Stimulated activated CD4-positive, alpha-beta T cell treated with anti-CD3 and anti-CD28 coated beads, Interleukin-2, amount 100 ng/mL, for 4 hours (primary cell): Measurements from ENCODE around the gene ANKRD17.
"Not testable (repeated sequence)": the region's sequence is repeated elsewhere in the genome, so short reads cannot be mapped to it uniquely, and the experiment has no call there.

Source experiments
- DNase-seq: peaks from one replicate; pipeline ENCODE4 v3.0.0-alpha.2; 2020; ENCODE audit warnings: low read depth

ANKRD17 gene

DNA sequence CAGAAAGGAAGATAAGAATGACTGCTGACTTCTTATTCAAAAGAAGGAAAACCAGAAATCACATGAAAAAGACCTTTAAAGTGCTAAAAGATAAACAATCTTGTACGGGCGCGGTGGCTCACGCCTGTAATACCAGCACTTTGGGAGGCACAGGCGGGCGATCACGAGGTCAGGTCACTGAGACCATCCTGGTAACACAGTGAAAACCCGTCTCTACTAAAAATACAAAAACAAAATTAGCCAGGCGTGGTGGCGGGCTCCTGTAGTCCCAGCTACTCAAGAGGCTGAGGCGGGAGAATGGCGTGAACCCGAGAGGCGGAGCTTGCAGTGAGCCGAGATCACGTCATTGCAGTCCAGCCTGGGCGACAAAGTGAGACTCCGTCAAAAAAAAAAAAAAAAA, 54.6 kb downstream of the ANKRD17 start:
- not testable (repeated sequence) for DNase-seq

DNA sequence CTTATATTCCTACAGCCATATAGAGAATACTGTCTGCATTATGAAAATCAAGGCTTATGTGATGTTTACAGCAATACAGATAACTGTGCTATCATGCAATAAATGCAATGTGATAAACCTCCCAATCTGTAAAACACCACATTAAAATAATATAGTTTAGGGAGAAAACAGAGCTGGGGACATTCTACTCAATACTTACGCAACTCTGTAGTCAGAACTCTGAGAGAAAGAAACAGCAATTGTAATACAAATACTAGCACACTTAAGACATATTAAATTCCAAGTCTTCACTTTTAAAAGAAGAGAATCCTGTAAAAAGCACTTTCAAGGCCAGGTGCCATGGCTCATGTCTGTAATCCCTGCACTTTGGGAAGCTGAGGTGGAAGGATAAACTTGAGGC, 61.4 kb downstream of the ANKRD17 start:
- no peak for DNase-seq

DNA sequence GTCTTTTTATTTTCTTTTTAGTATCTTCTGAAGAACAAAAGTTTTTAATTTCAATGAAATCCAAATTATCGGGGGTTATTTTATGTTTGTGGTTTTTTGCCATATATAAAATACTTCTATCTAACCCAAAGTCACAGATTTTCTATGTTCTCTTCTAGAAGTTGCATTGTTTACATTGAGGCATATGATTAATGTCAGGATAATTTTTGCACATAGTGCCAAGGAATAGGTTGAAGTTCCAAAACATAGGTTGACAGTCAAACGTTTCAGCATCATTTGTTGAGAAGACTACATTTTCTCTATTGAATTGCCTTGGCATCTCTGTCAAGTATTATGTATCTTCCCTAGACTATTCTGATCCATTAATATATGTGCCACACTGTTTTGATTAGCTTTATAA, 64.5 kb downstream of the ANKRD17 start:
- DNase-seq, result no peak

DNA sequence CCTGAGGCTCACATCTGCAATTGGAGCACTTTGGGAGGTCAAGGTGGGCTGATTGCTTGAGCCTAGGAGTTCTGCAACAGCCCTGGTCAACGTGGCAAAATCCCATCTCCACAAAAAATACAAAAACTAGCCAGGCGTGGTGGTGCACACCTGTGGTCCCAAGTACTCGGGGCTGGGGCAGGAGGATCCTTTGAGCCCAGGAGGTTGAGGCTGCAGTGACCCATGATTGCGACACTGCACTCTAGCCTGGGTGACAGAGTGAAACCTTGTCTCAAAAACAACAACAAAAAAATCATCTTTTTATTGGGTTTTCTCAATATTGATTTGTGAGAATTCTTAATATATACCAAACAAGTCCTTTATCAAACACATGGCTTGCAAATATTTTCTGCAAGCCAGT, 64.9 kb downstream of the ANKRD17 start:
- no peak for DNase-seq

DNA sequence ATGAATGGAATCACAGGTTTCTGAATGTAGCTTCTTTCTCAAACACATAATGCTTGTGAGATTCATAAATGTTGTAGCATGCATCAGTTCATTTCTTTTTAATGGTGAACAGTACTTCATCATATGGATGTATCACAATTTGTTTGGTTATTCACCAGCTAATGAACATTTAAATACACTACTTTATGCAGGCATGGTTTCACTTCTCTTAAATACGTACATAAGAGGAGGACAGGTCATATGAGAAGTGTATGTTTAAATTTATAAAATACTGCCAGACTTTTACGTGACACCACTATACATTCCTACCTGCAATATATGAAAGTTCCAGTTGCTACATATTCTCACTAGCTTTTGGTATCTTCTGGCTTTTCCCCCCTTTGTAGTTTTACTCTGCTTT, 65.4 kb downstream of the ANKRD17 start:
- DNase-seq, result no peak

DNA sequence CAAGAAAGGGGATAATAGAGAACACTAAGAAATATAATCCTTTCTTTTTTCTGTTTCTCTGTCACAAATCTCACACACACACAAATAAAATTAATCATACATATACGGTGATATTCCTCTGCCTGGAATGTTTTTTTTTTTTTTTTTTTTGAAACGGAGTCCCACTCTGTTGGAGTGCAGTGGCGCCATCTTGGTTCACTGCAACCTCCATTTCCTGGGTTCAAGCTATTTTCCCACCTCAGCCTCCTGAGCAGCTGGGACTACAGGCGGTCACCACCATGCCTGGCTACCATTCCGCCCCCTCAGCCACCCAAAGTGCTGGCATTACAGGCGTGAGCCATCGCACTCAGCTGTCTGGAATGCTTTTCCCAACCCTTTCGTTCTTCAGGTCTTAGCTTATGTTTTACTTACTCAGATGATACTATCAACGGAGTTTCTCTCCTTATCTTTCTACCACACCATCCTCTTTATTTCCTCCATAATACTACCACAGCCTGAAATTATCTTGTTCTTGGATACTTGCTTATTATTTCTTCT, 69.3 kb downstream of the ANKRD17 start:
- no peak for DNase-seq

DNA sequence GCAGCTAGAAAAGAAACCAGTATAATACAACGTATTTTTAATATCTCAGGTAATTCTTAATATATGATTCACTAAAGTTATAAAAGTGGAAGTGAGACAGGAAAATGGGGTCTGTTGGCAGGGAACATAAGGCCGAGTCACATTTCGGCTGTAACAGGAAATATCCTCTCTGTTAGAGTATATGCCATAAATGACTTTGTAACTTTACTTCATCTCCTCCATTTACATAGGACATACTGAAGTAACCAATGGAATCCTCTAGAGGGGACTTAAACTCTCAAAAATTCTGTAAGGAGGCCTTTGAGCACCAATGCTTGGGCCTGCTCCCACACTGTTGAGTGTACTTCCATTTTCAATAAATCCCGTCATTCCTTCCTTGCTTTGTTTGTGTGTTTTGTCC, 71.3 kb downstream of the ANKRD17 start:
- DNase-seq, result no peak

DNA sequence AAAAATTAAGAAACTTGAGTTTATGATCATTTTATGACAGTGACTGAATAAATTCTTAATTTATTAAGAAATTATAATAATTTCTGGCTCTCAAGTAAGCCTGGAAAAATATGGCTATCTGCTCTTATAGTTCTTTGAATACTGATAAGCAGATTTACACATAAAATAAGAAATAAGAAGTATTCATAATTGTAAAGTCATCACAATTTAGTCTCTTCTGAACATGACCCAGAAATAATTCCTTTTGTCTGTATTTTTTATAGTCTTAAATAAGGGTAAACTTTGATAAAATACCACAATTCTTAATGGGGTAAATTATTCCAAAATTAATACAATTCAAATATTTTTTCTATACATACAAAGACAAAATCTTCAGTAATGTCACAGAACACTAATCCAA, 72.7 kb downstream of the ANKRD17 start:
- no peak for DNase-seq

DNA sequence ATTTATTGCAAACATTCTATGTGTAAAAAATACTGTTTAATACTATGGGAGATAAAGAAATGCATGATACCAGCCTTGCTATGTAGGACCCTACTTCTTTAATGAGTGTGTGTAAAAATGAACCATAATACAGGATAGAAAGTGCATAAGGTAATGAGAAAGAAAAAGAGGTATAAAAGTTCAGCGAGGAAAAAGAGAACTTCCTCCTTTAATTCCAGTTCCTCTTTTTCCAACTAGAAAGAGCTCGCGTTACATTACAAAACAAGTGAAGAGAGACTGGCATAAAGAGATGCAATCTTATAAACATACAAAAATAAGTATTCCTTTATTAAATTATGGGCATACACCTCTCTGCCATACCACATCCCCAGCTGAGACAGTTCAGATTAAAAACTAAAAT, 77.4 kb downstream of the ANKRD17 start:
- DNase-seq, result no peak

DNA sequence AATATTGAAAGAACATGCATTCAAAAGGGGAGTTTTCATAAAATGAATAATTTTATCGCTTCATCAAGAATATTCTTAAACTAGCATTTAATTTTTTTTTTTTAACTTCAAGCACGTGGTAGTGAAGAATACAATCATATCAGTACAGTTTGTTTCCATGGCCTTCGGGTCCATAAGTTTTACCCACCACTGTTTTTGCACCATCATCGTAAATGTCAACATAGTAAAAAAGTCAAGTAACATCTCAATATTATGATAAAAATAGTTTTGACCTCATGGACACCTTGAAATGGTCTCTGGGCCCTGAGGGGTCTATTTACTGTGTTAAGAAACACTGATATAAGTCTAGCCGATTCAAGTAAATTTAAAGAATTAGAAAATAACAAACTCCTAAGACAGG, 80.2 kb downstream of the ANKRD17 start:
- DNase-seq, result no peak

DNA sequence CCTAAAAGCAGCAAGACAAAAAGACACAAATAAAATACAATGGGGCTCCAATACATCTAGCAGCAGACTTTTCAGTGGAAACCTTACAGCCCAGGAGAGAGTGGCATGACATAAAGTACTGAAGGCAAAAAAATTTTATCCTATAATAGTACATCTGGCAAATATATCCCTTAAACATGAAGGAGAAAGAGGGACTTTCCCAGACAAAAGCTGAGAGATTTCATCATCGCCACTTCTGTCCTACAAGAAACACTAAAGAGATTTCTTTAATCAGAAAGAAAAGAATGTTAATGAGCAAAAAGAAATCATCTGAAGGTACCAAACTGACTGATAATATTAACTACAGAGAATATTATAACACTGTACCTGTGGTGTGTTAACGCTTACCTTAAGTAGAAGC, 86.4 kb downstream of the ANKRD17 start:
- no peak for DNase-seq

DNA sequence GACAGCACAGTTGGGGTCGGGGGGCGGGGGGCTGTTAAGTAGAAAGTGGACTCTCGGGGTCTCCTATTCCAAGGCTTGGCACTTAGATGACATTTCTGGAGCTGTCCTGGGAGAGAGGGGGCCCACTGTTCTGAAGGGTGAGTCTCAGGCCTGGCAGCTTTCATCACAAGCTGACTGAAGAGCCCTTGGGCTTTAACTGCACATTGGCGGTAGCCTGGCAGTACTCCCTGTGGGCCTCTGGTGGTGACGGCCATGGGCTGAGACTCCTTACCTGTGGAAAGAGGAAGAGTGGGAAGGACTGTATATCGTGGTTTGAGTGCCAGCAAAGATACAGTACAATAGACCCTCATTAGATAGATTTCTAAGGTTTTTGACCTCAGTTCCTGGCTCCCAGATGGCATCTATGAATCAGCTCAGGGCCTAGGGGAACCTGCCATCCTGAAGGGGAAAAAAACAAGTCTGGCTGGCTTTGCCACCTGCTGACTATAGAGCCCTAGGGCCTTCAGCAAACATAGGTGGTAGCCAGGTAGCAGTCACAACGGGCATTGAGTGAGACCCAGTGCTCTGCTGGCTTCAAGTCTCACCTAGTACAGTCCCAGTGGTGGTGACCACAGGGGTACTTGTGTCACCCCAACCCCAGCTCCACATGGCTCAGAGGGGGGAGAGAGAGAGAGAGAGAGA, 87.9 kb downstream of the ANKRD17 start:
- no peak for DNase-seq

DNA sequence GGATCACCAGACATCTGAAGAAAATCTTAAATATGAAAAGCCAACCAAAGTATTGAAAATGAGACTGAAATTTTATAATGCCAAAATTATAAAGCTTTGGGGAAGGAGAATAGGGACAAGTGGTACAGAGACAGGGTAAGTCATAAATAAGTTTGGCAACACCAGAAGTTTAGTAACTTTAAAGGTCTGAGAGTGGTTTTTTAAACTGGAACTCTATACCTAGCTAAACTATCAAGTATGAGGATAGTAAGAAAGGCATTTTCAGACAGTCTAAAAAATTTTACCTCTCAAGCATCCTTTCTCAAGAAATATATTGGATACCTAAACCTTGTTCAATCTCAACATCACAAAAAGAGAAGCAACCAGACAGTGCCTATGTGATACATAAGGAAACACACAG, 92.4 kb downstream of the ANKRD17 start:
- no peak for DNase-seq

DNA sequence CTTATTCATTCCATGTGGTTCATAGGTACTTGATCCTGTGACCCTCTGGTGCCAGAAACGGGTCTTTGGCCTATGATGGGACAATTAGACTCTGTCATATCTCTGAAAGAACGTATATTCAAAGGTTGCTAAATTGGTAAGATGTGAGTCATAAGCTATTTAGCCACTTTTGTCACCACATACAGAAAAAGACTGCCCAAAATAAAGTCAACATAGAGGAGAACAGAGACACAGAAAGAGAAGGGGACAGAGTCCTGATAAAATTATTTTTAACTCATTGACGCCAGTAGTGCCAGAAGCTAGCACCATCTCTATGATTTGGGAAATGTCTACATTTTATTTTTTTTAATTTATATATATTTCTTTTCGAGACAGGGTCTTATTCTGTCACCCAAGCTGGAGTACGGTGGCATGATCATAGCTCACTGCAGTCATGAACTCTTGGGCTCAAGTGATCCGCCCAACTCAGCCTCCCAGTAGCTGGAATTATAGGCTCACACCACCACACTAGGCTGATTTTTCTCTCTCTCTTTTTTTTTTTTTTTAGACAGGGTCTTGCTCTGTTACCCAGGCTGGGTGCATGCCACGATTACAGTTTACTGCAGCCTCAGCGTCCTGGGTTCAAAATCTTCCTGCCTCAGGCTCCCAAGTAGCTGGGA, 96.9 kb downstream of the ANKRD17 start:
- DNase-seq, result no peak

DNA sequence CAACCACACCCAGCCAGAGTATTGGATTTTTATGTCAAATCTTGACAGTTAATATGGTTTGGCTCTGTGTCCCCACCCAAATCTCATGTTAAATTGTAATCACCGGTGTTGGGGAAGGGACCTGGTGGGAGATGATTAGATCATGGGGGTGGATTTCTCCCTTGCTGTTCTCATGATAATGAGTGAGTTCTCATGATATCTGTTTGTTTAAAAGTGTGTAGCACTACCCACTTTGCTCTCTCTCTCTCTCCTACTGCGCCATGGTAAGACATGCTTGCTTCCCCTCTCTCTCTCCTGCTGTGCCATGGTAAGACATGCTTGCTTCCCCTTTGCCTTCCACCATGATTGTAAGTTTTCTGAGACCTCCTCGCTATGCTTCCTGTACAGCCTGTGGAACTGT, 102.2 kb downstream of the ANKRD17 start:
- DNase-seq, result no peak

DNA sequence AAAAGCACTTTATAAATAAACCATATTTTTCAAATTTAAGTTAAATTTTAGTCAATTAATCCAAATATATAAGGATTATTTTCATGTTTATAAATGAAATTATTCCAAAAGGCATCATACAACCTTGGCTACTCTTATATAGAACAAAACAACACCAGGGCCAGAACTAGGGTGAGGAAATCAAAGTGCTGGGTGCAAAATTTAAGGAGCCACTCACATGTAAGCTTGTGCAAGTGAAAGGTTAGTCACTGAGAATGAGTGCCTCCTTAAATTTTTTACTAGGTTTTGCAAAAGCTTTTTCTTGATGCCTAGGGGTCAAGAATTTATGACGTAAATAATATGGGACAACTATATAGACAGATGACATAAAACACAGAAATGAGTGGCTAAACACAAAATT, 105.7 kb downstream of the ANKRD17 start:
- DNase-seq, result no peak

DNA sequence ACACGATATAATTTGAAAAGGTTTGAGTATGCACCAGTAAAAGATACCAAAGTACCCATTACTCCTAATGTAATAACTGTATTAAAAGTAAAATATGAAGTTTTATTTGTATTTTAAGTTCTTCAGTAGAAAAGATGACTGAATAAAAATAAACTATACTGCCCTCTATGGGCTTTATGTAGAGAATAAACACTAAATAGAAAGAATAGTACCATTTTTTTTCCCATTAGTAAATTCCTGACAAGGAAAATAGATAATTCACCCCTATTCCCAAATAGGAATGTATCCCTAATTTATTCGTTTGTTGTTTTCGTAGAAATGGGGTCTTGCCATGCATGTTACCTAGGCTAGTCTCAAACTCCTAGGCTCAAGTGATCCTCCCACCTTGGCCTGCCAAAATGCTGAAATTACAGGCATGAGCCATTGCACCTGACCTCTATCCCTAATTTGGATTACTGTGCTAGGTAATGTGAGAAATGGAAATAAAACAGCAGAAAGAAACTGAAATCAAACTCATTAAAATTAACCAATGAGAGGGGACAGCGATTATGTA, 115.5 kb downstream of the ANKRD17 start:
- DNase-seq, result no peak

DNA sequence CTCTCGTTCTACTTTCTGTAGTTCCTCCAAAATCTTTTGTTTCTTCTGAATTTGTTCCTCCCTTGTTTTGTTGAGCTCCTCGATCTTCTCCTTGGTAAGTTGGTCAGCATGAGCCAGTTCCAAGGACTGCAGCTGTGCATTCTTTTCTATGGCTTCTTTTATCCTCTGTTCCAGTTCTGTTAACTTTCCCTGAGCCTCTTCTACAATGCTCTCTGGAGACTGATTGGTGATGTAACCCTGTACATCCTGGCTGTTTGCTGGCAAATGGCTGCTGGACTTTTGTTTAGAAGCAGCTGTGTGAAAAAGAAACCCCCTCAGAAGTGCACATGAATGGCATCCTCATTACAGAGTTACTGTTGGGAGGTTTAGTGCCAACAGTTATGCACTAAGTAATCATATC, 118.6 kb downstream of the ANKRD17 start:
- DNase-seq, result no peak

DNA sequence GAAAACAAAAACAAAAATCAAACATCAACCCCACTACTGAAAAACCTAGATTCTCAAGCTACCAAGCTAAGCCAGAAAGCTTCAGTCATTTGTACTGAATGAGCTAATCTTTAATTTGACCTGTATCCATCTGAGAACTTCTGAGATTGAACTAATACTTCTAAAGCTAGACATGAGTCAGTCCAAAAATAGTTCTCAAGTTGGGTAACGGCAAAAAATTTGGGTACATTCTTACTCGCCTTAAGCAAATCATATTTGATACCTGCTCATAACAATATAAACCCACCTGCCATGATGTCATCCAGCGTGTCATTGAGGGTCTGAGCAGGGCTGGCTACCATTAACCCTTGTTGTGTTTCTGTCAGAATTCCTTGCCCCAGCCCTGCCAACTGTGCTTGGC, 119.4 kb downstream of the ANKRD17 start:
- DNase-seq, result no peak

DNA sequence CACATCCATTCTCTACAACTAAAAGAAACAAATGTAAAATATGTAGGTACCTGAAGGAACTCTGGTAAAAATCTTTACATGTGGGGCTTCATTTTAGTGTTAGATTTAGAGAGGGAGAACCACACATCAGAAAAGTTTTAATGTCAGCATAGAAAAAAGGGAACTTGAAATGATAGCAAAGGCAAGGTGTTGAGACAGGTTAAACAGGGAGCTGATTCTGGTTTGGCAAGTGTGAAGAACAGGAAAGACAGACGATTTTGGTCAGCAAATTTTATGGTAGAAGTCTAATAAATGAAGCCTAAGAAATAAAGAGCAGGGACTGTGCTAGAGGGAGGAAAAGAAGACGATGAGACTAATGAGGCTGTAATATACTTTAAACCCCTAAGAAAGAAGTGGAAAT, 121.5 kb downstream of the ANKRD17 start:
- no peak for DNase-seq

DNA sequence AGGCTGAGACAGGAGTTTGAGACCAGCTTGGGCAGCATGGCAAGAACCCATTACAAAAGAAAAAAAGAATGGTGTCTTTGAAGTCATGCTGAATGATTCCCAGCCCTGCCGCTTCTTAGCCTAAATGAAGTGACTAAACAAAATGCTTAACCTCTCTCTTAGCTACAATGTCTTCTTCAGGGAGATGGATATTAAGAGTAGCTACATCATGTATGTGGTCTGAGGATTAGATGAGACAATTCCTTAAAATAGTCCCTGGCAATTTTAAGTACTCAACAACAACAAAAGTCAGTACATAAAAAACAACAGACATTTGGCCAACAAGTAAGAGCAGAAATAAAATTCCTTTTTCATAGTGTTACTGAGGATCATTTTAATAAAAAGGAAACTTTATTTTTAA, 124.8 kb downstream of the ANKRD17 start:
- no peak for DNase-seq

DNA sequence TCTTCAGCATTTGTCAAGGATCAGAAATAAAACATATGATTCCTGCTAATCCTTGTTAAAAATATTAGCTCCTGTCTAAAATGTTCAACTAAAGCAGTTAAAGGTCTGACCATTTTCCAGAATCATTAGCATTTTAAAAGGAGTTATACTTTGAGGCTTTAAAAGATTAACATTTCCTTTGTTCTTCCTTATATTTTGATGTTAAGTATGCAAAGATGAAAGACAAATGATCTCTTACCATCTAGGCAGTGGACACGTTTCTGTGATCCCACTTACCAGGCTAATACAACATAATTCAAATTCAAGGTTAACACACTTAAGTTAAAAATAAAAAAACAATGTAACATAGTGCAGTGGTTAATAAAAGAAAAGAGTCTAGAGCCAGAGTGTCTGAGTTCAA, 127.3 kb downstream of the ANKRD17 start:
- no peak for DNase-seq

DNA sequence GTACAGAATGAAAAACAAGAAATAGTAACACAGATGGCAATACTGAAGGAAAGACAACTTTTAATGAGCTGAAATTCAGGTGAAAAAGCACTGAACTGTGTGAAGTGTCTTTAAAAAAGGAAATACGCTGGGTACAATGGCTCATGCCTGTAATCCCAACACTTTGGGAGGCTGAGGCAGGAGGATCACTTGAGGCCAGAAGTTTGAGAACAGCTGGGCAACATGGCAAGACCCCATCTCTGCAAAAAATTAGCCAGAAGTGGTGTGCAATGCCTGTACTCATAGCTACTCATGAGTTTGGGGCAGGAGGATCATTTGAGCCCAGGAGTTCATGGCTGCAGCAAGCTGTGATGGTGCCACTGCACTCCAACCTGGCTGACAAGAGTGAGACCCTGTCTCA, 129.3 kb downstream of the ANKRD17 start:
- DNase-seq, result no peak
